Esophagus (tissue), 2 donors: Measurements from ENCODE around the gene RDH11. TPM values are rescaled to one million over a fixed set of nuclear protein-coding genes. Genes with fewer than 3 reads are reported as not detected.

Experiments
- H3K27ac ChIP-seq, 2 donors: one replicate each; pipeline ENCODE4 v1.5.1; 2013; ENCODE audit warnings: low read depth in 2 of 2, mild to moderate bottlenecking in 2 of 2, inconsistent platforms in 1 of 2, low read length in 1 of 2, moderate library complexity in 1 of 2
- H3K27me3 ChIP-seq, 2 donors: one replicate each; pipeline ENCODE4 v1.6.1; 2013; ENCODE audit warnings: low read length in 2 of 2, control low read depth in 1 of 2, mild to moderate bottlenecking in 1 of 2; ENCODE audit not compliant: insufficient read depth in 2 of 2, control insufficient read depth in 1 of 2
- H3K36me3 ChIP-seq, 2 donors: one replicate each; pipeline ENCODE4 v1.6.1; 2013; ENCODE audit warnings: low read length in 1 of 2; ENCODE audit not compliant: control insufficient read depth in 2 of 2, insufficient read depth in 2 of 2
- H3K4me1 ChIP-seq, 2 donors: one replicate each; pipeline ENCODE4 v1.6.1; 2013; ENCODE audit warnings: low read length in 1 of 2; ENCODE audit not compliant: control insufficient read depth in 2 of 2, insufficient read depth in 2 of 2
- H3K4me3 ChIP-seq, 2 donors: one replicate each; pipeline ENCODE4 v1.5.1; 2013; ENCODE audit warnings: low read length in 2 of 2, mild to moderate bottlenecking in 2 of 2, low read depth in 1 of 2, moderate library complexity in 1 of 2
- H3K9me3 ChIP-seq, 2 donors: one replicate each; pipeline ENCODE4 v1.6.1; 2013; ENCODE audit warnings: mild to moderate bottlenecking in 2 of 2, low read depth in 1 of 2, low read length in 1 of 2, moderate library complexity in 1 of 2; ENCODE audit not compliant: control insufficient read depth in 2 of 2, insufficient read depth in 1 of 2
- whole genome bisulfite sequencing, 2 donors: extraction: QIAGEN DNeasy Blood & Tissue Kit; methylation state at CpG; one replicate each; pipeline ENCODE4 v1.1.7; 2013; 5-methylcytosine and 5-hydroxymethylcytosine counted together
- polyA plus RNA-seq, 2 donors: library from polyadenylated mRNA; stranded (reverse); fragments of 200-250 nt; gene quantifications; one replicate each; pipeline ENCODE4 v1.2.3, GENCODE V29; 2013
- donor health status: healthy with polysubstance abuse.
- donor health status: Bipolar disorder and iron deficiency.

The RDH11 gene
- polyA plus RNA-seq, 2 donors, result 36.8 to 39.9 TPM

- Histone ChIP-seq H3K27ac (no peak overlapping the region), H3K4me3 (no peak overlapping the region), H3K9me3 (no peaks in the 10 kb centered on the region), H3K36me3 (peaks cover 6 to 12% of the 10 kb centered on the region in 2 donors), H3K4me1 (no peaks in the 10 kb centered on the region), H3K27me3 (no peaks in the 10 kb centered on the region)
- WGBS, 2 donors, result 85 to 86% methylated on average over 2 of the region's 2 CpGs
These were observed 14.6 kb downstream of the RDH11 start for GRCh38 chr14:67680941-67681340.

GRCh38 chr14:67680121-67680602 is 15.4 kb downstream of the RDH11 start:
- H3K27ac ChIP-seq, result no peak overlapping the region
- no peak overlapping the region for H3K4me3 ChIP-seq
- H3K4me1 ChIP-seq, result no peaks in the 10 kb centered on the region
- H3K36me3 ChIP-seq, result peaks cover 6 to 9% of the 10 kb centered on the region in 2 donors
- 70 to 76% methylated on average over 3 of the region's 3 CpGs for WGBS, 2 donors
- no peaks in the 10 kb centered on the region for H3K9me3 ChIP-seq
- no peaks in the 10 kb centered on the region for H3K27me3 ChIP-seq

- Histone ChIP-seq H3K27ac (no peak overlapping the region), H3K27me3 (no peaks in the 10 kb centered on the region), H3K4me1 (no peaks in the 10 kb centered on the region), H3K9me3 (no peaks in the 10 kb centered on the region), H3K36me3 (peaks cover 5 to 6% of the 10 kb centered on the region in 2 donors), H3K4me3 (no peak overlapping the region)
- 64 to 95% methylated on average over 2 of the region's 2 CpGs for WGBS, 2 donors
These were observed 16.6 kb downstream of the RDH11 start for GRCh38 chr14:67679006-67679405.

GRCh38 chr14:67675219-67675582 is 20.4 kb downstream of the RDH11 start:
- H3K36me3 ChIP-seq, result peaks cover 4 to 5% of the 10 kb centered on the region in 2 donors
- H3K27ac ChIP-seq, result peak overlapping the region; percentile 93 to 99
- no peaks in the 10 kb centered on the region for H3K27me3 ChIP-seq
- 34 to 35% methylated on average over 16 of the region's 16 CpGs for WGBS, 2 donors
- H3K4me3 ChIP-seq, result peak overlapping the region; percentile 79 to 92
- no peaks in the 10 kb centered on the region for H3K9me3 ChIP-seq
- H3K4me1 ChIP-seq, result peaks cover 0 to 6% of the 10 kb centered on the region in 2 donors

DNA sequence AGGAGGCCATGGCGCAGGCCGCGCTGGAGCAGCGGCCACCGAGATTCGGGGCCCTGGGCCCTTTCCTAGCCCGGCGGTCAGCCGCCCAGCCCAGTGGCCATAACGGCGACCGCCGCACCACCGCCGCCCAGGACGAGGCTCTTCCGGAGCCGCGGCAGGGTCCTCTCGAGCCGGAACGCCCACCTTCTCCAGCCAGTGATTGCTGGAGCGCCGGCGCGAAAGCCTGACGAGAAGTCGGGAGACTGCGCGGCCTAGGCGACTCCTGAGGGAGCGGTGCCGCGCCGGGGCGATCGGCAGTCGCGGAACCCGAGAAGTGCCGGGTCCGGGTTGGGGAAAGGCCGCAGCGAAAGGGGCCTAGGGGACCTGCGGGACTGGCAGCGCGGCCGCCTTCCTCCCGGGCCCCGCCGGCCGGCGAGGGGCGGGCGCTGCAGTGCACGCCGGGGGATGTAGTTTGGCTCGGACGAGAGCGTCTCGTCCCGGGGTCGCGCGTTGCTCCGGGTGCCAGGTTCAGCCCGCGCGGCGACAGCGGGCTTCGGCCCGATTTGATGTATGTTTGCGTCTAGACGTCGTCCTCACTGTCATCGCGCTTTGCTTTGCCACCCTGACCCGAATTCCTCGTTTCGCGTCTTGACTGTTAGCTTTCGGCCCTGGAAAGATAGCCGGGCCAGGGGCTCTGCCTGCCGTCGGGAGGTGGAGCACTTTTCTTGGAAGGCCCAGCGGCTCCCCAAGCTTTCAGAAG is 20.9 kb downstream of the RDH11 start, which contains the start of gene VTI1B:
TSS of gene VTI1B (minus strand) at position 153 of the 739 bp plus-strand sequence. CDS start at position 10, 143 bp downstream.
- H3K27ac ChIP-seq, result peak within 1 kb of the TSS; percentile 93 to 99
- no peaks in the 10 kb centered on the region for H3K9me3 ChIP-seq
- H3K4me1 ChIP-seq, result peaks cover 0 to 6% of the 10 kb centered on the region in 2 donors
- 0% methylated on average over 85 to 87 of the region's 87 CpGs for WGBS, 2 donors
- peak within 1 kb of the TSS; percentile 79 to 92 for H3K4me3 ChIP-seq
- no peaks in the 10 kb centered on the region for H3K27me3 ChIP-seq
- peaks cover 4 to 5% of the 10 kb centered on the region in 2 donors for H3K36me3 ChIP-seq

DNA sequence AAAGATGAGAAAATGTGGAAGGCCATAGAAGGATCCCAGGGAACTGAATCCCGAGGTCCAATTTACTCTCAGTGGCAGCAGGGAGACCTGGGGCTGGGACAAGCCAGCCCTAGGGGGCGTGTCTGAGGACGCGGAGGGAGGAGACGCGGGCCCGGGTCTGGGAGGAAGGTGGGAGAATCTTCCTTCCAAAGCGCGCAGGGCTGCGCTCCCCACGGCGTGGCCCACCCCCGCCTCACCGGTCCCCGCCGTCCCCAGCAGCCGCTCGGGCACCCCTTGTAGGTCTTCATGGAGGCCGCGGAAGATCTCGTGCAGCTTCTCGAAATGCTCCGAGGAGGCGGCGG is 21.5 kb downstream of the RDH11 start:
- Histone ChIP-seq H3K27ac (peak overlapping the region; percentile 93 to 99), H3K9me3 (no peaks in the 10 kb centered on the region), H3K4me3 (peak overlapping the region; percentile 79 to 92), H3K27me3 (no peaks in the 10 kb centered on the region), H3K36me3 (peaks cover 4 to 5% of the 10 kb centered on the region in 2 donors), H3K4me1 (peaks cover 0 to 6% of the 10 kb centered on the region in 2 donors)
- 0 to 1% methylated on average over 10 to 25 of the region's 25 CpGs for WGBS, 2 donors

DNA sequence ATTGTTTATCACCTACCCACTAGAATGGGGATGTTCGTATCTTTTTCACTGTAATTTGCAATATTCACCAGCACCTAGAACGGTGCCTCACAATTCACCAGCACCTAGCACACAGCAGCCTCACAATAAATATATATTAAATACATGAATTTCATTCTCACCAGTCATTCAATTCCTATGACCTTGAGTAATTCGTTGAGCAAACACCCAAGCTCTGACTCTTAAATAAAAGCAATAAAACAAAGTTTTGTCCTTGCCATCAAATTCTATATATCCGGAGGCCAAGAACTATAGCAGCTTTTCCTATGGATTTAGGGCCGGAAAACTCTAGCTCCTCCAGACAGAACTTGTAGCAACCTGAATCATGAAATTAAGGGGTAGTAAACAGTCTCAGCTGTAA is 22.1 kb downstream of the RDH11 start:
- H3K4me1 ChIP-seq, result peaks cover 0 to 6% of the 10 kb centered on the region in 2 donors
- WGBS, 2 donors, result 34 to 36% methylated on average over 5 of the region's 5 CpGs
- H3K27me3 ChIP-seq, result no peaks in the 10 kb centered on the region
- peaks cover 3 to 4% of the 10 kb centered on the region in 2 donors for H3K36me3 ChIP-seq
- no peak overlapping the region for H3K27ac ChIP-seq
- peak overlapping the region; percentile 79 to 92 for H3K4me3 ChIP-seq
- H3K9me3 ChIP-seq, result no peaks in the 10 kb centered on the region

DNA sequence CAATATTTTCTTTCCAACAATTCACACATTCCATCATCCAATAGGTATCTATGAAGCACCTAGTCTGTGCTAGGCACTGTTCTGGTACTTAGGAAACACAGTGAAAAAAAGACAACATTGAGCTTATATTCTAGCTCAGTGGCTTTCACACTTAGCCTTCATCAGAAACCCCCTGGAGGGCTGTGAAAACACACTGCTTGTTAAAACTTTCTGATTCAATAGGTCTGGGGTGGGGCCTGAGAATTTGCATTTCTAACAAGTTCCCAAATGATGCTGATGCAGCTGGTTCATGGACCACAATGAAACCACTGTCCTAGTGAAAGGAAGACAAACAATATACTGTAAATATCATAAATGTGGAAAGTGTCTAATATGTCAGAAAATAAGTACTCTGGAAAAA is 27.0 kb downstream of the RDH11 start:
- H3K4me1 ChIP-seq, result peaks cover 0 to 6% of the 10 kb centered on the region in 2 donors
- no peak overlapping the region for H3K27ac ChIP-seq

GRCh38 chr14:67666750-67667449 is 28.7 kb downstream of the RDH11 start:
- 11 to 15% methylated on average over 1 of the region's 1 CpG for WGBS, 2 donors
- Histone ChIP-seq H3K9me3 (no peaks in the 10 kb centered on the region), H3K36me3 (no peaks in the 10 kb centered on the region), H3K27ac (no peak overlapping the region), H3K4me3 (no peak overlapping the region), H3K27me3 (no peaks in the 10 kb centered on the region), H3K4me1 (no peaks in the 10 kb centered on the region)

More for the DNA sequence above, 27.0 kb downstream of the RDH11 start:
- Histone ChIP-seq H3K27me3 (no peaks in the 10 kb centered on the region), H3K9me3 (no peaks in the 10 kb centered on the region), H3K4me3 (no peak overlapping the region), H3K36me3 (no peaks in the 10 kb centered on the region)
